ENCODE measurements around the gene HARS1.
"Not testable (repeated sequence)": the region's sequence is repeated elsewhere in the genome, so short reads cannot be mapped to it uniquely, and the experiment has no call there.

HARS1 gene, protein sequence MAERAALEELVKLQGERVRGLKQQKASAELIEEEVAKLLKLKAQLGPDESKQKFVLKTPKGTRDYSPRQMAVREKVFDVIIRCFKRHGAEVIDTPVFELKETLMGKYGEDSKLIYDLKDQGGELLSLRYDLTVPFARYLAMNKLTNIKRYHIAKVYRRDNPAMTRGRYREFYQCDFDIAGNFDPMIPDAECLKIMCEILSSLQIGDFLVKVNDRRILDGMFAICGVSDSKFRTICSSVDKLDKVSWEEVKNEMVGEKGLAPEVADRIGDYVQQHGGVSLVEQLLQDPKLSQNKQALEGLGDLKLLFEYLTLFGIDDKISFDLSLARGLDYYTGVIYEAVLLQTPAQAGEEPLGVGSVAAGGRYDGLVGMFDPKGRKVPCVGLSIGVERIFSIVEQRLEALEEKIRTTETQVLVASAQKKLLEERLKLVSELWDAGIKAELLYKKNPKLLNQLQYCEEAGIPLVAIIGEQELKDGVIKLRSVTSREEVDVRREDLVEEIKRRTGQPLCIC

DNA sequence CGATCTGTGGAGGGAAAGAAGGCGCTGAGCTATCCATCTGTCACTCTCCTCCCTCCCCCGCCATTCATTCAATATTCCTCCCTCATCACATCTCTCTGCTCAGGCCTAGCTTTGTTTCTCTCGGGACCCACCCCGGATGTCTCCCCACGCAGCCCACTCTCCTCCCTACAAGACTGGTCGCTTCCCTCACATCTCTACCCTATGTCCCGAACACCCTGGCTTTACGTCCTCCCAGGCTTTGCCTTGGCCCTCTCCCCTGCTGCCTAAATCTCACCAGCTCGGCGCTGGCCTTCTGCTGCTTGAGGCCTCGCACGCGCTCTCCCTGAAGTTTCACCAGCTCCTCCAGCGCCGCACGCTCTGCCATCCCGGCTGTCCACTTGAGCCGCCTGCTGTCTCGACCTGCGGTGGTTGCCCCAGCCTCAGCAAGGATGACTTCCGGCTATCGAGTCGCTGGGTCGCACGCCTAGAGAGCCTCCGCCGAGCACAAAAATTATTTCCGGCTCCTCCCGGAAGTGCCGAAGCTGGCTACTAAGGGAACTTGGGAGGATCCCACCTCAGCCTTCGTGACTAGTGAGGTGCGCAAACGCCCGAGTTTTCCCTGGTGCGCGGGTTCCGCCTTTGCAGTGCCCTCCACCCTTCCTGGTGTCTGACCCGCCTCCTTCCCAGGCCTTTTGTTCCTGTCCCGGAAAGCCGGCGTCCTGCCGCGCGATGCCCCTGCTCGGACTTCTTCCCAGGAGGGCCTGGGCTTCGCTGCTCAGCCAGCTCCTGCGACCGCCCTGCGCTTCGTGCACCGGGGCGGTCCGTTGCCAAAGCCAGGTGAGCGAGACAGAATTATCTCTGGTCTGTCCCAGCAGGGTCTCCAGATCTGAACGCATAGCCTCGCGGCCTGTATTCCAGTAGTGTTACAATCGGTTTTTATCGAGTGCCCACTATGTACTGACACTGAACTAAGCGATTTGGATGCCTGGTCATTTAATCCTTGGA, at the start of gene HARS1, which contains the start of gene HARS2:
Gene HARS1 (minus strand): TSS at position 430 of the 984 bp plus-strand sequence. CDS start 66 bp downstream, at position 364.
Gene HARS2 (plus strand): TSS at position 515 of the 984 bp plus-strand sequence. CDS start 194 bp downstream, at position 709.
- Histone ChIP-seq H3K4me3 (replicated peaks; ENCODE audit: low read depth, low read length) (peak within 1 kb of the TSS; percentile 93), H3K27me3 (replicated peaks; ENCODE audit: control insufficient read depth, insufficient read depth, low read length) (no peaks in the 10 kb centered on the region), H3K36me3 (ENCODE audit: control insufficient read depth, insufficient read depth, low read length) (peaks cover 16% of the 10 kb centered on the region)
- TF ChIP-seq, protein P1, sequence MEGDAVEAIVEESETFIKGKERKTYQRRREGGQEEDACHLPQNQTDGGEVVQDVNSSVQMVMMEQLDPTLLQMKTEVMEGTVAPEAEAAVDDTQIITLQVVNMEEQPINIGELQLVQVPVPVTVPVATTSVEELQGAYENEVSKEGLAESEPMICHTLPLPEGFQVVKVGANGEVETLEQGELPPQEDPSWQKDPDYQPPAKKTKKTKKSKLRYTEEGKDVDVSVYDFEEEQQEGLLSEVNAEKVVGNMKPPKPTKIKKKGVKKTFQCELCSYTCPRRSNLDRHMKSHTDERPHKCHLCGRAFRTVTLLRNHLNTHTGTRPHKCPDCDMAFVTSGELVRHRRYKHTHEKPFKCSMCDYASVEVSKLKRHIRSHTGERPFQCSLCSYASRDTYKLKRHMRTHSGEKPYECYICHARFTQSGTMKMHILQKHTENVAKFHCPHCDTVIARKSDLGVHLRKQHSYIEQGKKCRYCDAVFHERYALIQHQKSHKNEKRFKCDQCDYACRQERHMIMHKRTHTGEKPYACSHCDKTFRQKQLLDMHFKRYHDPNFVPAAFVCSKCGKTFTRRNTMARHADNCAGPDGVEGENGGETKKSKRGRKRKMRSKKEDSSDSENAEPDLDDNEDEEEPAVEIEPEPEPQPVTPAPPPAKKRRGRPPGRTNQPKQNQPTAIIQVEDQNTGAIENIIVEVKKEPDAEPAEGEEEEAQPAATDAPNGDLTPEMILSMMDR (IDR thresholded peaks at IDR 0.05; ENCODE audit: insufficient read depth, low read length, poor library complexity, severe bottlenecking) = no peak
- DNase-seq (ENCODE audit: extremely low read depth, insufficient read length) = peak; percentile 87

DNA sequence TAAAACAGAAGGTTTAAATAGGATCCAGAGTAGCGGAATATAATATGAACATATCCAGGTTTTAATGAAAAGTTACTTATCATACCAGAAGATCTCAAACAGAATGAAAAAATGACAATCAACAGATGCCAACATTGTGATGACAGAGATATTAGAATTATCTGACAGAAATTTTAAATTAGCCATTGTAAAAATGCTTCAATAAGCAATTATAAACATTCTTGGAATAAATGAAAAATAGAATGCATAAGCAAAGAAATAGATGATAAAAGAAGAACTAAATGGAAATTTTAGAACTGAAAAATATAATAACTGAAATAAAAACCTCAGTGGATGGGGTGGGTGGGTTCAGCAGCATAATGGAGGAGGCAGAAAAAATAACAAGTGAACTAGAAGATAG, 46.3 kb upstream of the HARS1 start:
- H3K36me3 ChIP-seq (ENCODE audit: control insufficient read depth, insufficient read depth, low read length) = no peaks in the 10 kb centered on the region
- no peak for DNase-seq (ENCODE audit: extremely low read depth, insufficient read length)
- TF ChIP-seq, protein P1 (IDR thresholded peaks at IDR 0.05; ENCODE audit: insufficient read depth, low read length, poor library complexity, severe bottlenecking) = no peak
- no peaks in the 10 kb centered on the region for H3K27me3 ChIP-seq (replicated peaks; ENCODE audit: control insufficient read depth, insufficient read depth, low read length)
- H3K4me3 ChIP-seq (replicated peaks; ENCODE audit: low read depth, low read length) = no peak overlapping the region

DNA sequence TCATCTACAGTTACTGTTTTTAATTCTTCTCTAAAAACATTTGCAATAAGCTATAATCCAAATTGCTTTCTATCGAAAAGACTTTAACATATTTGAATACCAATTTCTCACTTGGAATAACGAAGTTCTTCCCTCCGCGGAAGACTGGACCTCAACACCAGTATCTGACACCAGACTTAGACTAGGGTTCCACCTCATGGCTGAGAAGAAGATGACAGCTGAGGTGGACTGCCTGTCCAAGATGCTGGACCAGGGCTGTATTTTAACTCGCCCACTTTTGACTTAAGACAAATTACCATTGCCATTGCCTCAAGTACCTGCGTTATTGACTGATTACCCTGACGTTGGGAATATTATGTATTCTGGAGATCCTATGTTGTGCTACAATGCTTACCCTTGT, 43.2 kb upstream of the HARS1 start:
- Histone ChIP-seq H3K4me3 (replicated peaks; ENCODE audit: low read depth, low read length) (no peak overlapping the region), H3K27me3 (replicated peaks; ENCODE audit: control insufficient read depth, insufficient read depth, low read length) (no peaks in the 10 kb centered on the region), H3K36me3 (ENCODE audit: control insufficient read depth, insufficient read depth, low read length) (no peaks in the 10 kb centered on the region)
- TF ChIP-seq, protein P1 (IDR thresholded peaks at IDR 0.05; ENCODE audit: insufficient read depth, low read length, poor library complexity, severe bottlenecking) = peak; percentile 1
- DNase-seq (ENCODE audit: extremely low read depth, insufficient read length) = no peak

DNA sequence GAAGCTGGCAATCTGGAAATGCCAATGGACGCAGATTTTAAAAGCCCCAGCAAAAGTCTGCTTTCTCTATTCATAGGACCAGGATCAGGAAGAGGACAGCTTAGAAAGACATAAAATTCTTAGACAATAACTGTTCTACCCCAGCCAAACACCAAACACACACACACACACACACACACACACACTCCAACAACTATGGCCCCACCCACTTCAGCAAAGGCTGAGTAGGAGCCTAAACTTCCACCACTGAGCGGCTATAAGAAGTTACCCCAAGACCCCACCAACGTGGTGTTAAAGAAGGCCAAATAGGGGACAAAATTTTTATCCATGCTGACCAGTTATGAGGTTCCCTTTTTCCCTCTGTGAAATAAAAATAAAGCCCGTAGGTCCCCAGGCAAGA, 41.9 kb upstream of the HARS1 start:
- H3K36me3 ChIP-seq (ENCODE audit: control insufficient read depth, insufficient read depth, low read length) = no peaks in the 10 kb centered on the region
- no peak for DNase-seq (ENCODE audit: extremely low read depth, insufficient read length)
- no peak overlapping the region for H3K4me3 ChIP-seq (replicated peaks; ENCODE audit: low read depth, low read length)
- TF ChIP-seq, protein P1 (IDR thresholded peaks at IDR 0.05; ENCODE audit: insufficient read depth, low read length, poor library complexity, severe bottlenecking) = no peak
- H3K27me3 ChIP-seq (replicated peaks; ENCODE audit: control insufficient read depth, insufficient read depth, low read length) = no peaks in the 10 kb centered on the region

DNA sequence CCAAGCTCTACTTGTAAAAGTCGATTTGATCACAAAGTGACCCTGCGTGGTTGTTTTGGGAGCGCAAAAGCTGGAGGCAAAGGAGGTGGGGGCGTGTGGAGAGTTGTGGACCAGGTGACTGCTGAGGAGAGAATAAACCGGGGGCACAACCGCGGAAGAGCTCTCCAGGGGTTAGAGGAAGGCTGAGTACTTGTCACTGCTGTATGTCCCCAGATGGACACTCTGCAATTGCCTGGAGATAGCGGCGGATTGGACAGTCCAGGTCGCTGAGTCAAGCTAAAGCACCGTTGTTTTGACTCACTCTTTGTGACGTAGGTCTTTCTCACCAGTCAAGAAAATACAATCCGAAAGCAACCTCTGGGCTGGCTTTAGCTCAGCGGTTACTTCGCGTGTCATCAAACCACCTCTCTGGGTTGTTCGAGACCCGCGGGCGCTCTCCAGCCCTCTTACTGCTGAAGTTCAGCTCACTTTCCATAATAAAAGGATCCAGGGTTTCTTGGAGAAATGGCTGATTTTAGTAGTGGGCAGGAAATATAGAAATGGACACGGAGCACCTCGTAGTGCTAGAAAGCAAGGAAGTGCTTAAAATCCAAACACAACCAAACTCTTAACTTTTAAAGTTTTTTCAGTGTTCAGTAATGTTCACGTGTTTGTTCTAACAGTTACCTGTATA, 34.8 kb upstream of the HARS1 start:
- H3K4me3 ChIP-seq (replicated peaks; ENCODE audit: low read depth, low read length) = peak overlapping the region; percentile 65

DNA sequence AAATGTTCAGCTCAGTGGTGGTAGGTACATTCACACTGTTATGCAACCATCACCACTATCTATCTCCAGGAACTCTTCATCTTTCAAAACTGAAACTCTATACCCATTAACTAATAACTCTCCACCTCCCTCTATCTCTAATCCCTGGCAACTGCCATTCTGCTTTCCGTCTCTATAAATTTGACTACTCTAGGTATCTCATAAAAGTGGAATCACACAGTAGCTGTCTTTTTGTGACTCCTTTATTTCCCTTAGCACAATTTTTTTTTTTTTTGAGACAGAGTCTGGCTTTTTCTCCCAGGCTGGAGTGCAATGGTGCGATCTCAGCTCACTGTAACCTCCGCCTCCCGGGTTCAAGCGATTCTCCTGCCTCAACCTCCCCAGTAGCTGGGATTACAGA, 30.2 kb upstream of the HARS1 start:
- H3K27me3 ChIP-seq (replicated peaks; ENCODE audit: control insufficient read depth, insufficient read depth, low read length); H3K4me3 ChIP-seq (replicated peaks; ENCODE audit: low read depth, low read length); H3K36me3 ChIP-seq (ENCODE audit: control insufficient read depth, insufficient read depth, low read length); DNase-seq (ENCODE audit: extremely low read depth, insufficient read length): not testable (repeated sequence)

More for the DNA sequence above, 34.8 kb upstream of the HARS1 start:
- no peaks in the 10 kb centered on the region for H3K36me3 ChIP-seq (ENCODE audit: control insufficient read depth, insufficient read depth, low read length)
- TF ChIP-seq, protein P1 (IDR thresholded peaks at IDR 0.05; ENCODE audit: insufficient read depth, low read length, poor library complexity, severe bottlenecking) = no peak
- no peaks in the 10 kb centered on the region; the same call in 1 of the 2 replicates for H3K27me3 ChIP-seq (replicated peaks; ENCODE audit: control insufficient read depth, insufficient read depth, low read length)
- DNase-seq (ENCODE audit: extremely low read depth, insufficient read length) = peak; percentile 71

DNA sequence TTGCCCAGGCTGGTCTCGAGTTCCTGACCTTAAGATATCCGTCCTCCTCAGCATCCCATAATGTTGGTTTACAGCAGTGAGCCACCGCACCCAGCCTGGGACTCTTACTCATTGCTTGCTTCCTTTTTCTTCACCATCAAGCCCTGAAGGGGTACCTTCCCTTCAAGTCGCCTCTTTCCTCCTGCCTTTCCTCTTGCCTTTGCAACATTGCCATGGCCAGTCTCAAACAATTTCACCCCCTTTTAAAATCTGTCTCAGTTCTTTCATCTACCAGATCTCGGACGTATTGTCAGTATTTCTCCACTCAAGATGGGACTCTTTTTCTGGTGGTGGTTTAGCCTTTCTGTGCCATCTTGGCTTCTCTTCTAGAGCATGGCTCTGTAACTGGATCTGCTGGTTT, 29.6 kb upstream of the HARS1 start:
- not testable (repeated sequence) for DNase-seq (ENCODE audit: extremely low read depth, insufficient read length); H3K36me3 ChIP-seq (ENCODE audit: control insufficient read depth, insufficient read depth, low read length); H3K4me3 ChIP-seq (replicated peaks; ENCODE audit: low read depth, low read length); H3K27me3 ChIP-seq (replicated peaks; ENCODE audit: control insufficient read depth, insufficient read depth, low read length)

All from GM06990 (cell line).